Stimulated activated CD4-positive, alpha-beta T cell treated with anti-CD3 and anti-CD28 coated beads, Interleukin-15, amount 100 ng/mL, for 24 hours (primary cell): ENCODE measurements around the gene DIS3L2.
"Not testable (repeated sequence)": the region's sequence is repeated elsewhere in the genome, so short reads cannot be mapped to it uniquely, and the experiment has no call there.

ENCODE experiments used
- DNase-seq: peaks from one replicate; pipeline ENCODE4 v3.0.0-alpha.2; 2020

DIS3L2 gene

GRCh38 chr2:232126301-232127099 is 165.0 kb downstream of the DIS3L2 start:
- no peak for DNase-seq

GRCh38 chr2:232129483-232129882 is 168.0 kb downstream of the DIS3L2 start:
- DNase-seq: no peak

- no peak for DNase-seq
Measured at GRCh38 chr2:232132181-232132580, 170.7 kb downstream of the DIS3L2 start.

- no peak for DNase-seq
Measured at GRCh38 chr2:232133078-232133477, 171.6 kb downstream of the DIS3L2 start.

- no peak for DNase-seq
Measured at GRCh38 chr2:232134939-232135338, 173.4 kb downstream of the DIS3L2 start.

GRCh38 chr2:232137356-232138147 is 176.0 kb downstream of the DIS3L2 start:
- no peak for DNase-seq

GRCh38 chr2:232138441-232138840 is 176.9 kb downstream of the DIS3L2 start:
- no peak for DNase-seq

GRCh38 chr2:232139171-232139594 is 177.7 kb downstream of the DIS3L2 start:
- DNase-seq: no peak

GRCh38 chr2:232139786-232140562 is 178.5 kb downstream of the DIS3L2 start:
- no peak for DNase-seq

GRCh38 chr2:232141591-232141990 is 180.1 kb downstream of the DIS3L2 start:
- DNase-seq: no peak

- DNase-seq: peak; percentile 38
Measured at GRCh38 chr2:232142049-232142448, 180.5 kb downstream of the DIS3L2 start.

GRCh38 chr2:232142502-232142901 is 181.0 kb downstream of the DIS3L2 start:
- DNase-seq: no peak

- no peak for DNase-seq
Measured at GRCh38 chr2:232146294-232146693, 184.8 kb downstream of the DIS3L2 start.

- DNase-seq: no peak
Measured at GRCh38 chr2:232147440-232148077, 186.0 kb downstream of the DIS3L2 start.

GRCh38 chr2:232162187-232162586 is 200.7 kb downstream of the DIS3L2 start:
- no peak for DNase-seq

- no peak for DNase-seq
Measured at GRCh38 chr2:232170396-232170795, 208.9 kb downstream of the DIS3L2 start.

GRCh38 chr2:232174662-232175061 is 213.1 kb downstream of the DIS3L2 start:
- no peak for DNase-seq

GRCh38 chr2:232176587-232176986 is 215.1 kb downstream of the DIS3L2 start:
- not testable (repeated sequence) for DNase-seq

- DNase-seq: no peak
Measured at GRCh38 chr2:232183279-232183678, 221.8 kb downstream of the DIS3L2 start.

GRCh38 chr2:232184346-232184745 is 222.8 kb downstream of the DIS3L2 start:
- DNase-seq: no peak

- DNase-seq: no peak
Measured at GRCh38 chr2:232190796-232191195, 229.3 kb downstream of the DIS3L2 start.

GRCh38 chr2:232195487-232195886 is 234.0 kb downstream of the DIS3L2 start:
- no peak for DNase-seq

- DNase-seq: no peak
Measured at GRCh38 chr2:232196802-232197201, 235.3 kb downstream of the DIS3L2 start.
